T follicular helper cell (primary cell): ENCODE results near the gene RTL10.

ENCODE experiments used
- DNase-seq: peaks from one replicate; pipeline ENCODE4 v3.0.0-alpha.2; 2020; ENCODE audit warnings: low read depth

Gene RTL10

DNA sequence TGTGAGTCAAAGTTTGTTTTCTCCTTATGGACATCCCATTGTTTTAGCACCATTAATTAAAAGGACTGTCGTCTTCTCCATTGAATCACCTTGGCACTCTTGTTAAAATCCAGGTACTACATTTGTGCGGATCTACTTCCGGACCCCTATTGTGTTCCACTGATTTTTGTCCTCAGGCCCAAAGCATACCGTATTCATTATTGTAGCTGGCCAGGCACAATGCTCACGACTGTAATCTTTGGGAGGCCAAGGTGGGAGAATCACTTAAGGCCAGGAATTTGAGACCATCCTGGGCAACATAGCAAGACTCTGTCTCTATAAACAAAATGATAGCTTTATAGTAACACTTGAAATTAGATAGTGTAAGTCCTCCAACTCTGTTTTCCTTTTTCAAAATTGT lies 8.9 kb upstream of the RTL10 start:
- no peak for DNase-seq

DNA sequence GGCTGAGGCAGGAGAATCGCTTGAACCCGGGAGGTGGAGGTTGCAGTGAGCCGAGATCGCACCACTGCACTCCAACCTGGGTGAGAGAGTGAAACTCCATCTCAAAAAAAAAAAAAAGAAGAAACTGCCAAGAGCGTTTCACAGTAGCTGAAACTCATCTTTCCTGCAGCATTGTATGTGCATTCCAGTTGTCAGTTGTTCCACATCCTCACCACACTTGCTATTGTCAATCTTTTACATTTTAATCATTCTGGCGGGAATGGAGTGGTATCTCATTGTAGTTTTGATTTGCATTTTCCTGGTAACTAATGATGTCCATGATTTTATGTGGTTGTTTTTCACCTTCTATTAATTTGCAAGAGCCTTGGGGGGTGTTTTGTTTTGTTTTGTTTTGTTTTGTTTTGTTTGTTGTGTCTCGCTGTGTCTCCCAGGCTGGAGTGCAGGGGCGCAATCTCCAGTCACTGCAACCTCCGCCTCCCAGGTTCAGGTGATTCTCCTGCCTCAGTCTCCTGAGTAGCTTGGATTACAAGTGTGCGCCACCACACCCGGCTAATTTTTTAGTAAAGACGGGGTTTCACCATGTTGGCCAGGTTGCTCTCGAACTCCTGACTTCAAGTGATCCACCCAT lies 8.1 kb upstream of the RTL10 start:
- no peak for DNase-seq

DNA sequence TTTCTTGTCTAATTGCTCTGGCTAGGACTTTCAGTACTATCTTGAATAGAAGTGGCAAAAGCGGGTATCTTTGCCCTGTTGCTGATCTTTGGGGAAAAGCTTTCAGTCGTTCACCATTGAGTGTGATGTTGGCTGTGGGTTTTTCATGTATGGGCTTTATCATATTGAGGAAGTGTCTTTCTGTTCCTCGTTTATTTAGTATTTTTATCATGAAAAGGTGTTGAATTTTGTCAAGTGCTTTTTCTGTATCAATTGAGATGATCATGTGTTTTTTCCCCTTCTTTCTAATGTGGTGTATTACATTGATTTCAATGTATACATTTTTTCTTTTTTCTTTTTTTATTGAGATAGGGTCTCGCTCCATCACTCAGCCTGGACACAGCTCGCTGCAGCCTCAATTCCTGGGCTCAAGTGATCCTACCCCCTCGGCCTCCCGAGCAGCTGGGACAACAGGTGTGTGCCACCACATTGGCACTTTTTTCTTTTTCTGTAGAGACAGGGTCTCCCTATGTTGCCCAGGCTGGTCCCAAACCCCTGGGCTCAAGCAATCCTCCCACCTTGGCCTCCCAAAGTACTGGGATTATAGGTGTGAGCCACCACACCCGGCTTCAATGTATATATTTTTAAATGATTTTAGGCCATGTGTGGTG lies 5.3 kb upstream of the RTL10 start:
- DNase-seq, result no peak

DNA sequence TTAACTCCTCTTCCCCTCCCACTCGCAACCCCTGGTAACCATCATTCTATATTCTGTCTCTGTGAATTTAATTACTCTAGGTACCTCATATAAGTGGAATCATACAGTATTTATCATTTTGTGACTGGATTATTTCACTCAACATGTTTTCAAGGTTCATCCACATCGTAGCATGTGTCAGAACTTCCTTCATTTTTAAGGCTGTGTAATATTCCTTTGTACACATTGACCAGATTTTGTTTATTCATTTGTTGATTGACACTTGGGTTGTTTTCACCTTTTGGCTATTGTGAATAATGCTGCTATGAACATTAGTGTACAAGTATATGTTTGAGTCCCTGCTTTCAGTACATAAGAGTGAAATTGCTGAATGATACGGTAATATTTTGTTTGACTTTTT lies 2.7 kb upstream of the RTL10 start:
- DNase-seq, result no peak

DNA sequence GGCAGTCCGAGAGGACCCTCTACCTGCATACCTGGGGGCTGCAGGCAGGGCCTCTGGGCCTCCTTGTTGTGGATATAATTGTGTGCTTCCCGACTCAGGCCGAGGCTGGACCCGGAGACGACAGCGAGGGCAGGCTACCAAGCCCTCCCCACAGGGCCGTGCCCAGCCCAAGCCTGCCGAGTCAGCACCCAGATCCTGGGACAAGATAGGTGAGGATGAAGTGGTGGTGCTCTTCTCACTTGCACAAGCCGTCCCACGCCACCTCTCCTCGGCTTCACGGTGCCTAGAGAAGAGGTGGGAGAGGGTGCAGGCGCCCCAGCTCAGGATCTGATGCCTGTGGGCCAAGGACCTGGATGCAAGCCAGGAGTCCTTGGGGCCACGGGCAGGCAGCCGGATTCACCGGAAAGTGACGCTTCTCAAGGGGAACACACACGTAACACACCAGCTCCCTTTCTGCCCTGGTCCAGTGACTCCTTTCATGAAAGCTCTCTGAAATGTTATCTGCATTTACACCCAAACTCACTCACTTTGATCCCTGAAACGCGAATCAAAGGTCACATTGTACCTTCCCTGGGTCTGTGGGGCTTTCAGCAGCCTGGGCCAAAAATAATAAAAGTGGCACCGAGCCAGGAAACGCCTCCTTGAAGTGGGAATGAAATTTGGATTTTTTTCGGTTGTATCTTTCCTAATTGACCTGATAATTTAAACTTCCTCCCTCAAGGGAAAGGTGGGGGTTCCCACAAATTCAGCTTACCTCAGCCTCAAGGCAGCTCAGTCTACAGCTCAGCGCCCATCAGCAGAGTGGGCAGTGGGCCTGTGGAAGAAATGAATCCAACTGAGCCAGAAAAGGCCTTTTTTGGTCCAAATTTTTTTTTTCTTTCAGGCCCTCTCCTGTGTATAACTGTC lies 1.1 kb upstream of the RTL10 start:
- DNase-seq, result peak; percentile 23

DNA sequence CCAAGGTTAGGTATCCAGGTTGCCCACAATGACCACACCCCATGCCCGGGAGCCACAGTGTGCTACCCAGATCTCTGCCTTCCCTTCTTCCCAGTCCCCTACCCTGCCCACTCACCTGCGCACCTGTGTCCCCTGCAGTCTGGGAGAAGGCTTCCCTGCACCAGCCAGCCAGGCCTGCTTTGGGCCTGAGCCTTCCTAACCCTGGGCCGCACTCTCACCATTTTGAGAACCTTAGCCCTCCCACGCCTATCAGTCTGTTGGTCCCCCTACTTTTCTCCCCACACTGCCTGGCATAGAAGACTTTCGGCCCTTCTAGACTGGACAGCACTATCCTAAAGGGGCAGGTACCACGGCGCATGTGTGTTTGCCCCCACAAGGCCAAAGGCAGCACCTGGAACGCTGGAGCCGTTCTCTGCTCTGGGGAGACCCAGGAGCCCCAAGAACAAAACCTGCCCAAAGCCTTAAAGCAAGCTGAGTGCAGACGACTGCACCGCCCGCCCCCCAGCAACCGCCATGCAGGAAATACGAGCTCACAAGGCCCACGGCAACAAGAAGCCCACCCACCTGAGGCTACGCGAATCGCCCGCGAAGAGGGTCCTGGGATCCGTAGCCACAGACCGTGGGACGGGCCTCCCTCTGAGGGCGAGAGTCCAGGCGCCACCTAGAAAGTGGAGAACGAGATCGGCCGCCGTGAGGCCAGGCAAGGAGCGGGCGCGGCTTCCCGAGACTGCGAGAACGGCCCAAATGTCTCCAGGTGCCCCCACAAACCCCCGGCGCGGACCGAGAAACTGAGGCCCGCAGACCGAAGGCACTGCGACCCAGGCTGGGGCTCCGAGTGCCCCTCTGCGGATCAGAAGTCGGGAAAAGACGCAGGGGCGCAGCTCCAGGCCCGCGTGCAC lies 546 bp downstream of the RTL10 start:
- no peak for DNase-seq

DNA sequence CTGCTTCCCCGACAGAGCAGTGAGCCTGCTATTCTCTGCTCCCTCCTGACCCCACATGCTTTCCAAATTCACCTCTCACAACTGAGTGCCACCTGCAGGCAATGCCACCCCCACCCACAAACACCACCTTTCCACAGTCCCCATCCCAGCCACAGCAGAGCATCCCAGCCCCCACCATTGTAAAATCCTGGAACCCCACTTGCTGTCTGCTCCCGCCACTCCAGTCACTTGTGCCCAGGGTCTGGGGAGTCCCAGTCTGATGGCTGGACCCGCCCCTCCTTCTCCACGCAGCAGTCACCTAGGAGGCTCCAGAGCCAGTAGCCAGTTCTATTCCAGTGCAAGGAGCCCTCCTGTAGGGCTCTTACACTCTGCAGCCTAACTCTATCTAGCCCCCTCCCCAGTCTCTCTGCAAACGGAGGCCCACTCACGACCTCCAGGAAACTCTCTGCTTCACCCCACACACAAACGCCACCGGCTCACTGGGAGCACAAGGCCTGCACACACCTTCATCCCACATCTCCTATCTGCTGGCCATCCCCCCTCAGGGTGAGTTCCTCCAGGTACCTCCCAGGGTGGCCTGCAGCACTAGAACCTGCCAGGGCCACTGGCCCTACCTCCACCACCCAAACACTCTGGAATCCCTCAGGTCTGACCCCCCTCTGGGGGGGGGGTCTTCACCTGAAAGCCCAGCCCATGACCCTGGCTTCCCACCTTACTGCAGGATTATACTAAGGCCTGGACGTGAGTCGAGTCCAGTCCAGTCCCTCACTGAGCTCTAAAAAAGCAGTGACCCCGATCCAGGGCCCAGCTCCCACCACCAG lies 1.4 kb downstream of the RTL10 start:
- DNase-seq, result no peak

DNA sequence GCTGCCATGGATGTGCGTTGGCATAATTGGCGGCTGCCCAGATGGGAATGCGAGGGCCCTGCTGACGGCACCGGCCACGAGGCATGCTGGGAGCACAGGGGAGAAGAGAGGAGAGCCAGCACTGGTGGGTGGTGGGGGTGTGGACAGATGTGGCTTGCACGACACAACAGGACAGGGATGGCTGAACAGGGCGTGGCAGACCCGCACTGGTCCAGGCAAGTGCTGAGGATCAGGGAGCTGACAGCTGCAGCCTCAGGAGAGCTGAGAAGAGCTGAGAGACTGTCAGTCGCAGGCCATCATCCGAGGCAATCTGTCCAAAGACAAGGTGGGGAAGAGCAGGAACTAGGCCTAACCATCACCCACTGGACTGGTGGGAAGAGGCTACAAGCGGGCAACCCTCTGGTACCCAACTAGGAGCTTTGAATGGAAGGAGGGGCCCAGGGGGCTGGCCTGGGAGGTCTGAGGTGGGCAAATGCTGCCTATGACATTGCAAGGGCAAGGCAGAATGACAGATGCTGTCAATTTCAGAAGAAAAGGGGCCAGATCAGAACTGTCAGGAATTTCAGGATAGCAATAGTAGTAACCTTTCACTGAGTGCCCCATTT lies 2.4 kb downstream of the RTL10 start:
- DNase-seq, result no peak

DNA sequence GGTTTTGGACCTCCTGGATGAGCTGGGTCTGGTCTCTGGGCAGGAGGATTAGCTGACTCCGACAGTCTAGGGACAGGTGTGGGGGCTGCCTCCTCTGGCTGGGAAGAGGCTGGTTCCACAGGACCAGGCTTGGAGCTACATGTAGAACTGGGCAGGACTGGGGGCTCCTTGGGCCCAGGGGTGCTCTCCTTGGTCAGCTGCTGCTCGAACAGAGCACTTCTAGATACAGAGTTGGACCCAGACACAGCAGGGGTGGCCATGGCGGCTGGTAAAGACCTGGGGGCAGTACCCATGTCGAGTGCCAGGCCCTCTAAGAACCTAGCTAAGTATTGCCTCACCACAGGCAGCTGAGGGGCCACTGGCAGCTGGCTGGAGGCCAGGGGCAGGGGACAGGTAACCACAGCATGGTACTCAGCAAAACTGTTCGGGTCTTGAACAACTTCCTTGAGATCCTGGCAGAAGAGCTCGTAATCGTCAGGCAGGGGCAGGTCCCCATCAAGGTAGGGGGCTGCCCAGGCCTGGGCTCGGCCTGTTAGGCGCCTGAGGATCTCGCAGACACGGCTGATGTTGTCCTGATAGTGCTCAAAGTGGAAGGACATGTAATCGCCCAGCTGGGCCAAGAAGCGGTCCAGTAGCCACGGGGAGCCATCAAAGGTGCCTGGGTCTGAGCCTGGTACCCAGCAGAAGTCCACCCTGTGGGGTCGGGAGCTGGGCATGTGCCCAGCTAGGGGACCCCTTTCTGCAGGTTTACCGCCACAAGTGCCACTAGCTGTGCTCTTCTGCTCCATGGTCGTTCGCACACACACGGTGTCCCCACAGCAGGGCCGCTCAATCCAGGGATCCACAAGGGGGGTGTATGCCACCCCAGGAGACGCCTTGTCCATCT lies 3.1 kb downstream of the RTL10 start:
- no peak for DNase-seq

DNA sequence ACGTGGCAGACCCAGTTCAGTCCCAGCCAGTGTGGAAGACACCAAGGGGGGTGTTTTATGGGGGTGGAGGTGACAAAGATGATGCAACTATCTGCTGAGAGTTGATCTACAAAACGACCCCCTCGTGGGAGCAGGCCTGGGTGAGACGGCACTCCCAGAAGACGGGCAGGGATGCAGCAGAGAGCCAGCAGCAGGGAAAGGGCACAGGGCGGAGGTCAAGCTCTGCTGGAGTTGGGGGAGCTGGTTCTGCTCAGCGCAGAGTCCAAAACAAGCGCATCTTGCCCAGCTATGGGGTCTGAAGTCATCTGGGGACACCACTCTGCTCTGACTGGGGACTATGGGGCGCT lies 3.9 kb downstream of the RTL10 start:
- no peak for DNase-seq

DNA sequence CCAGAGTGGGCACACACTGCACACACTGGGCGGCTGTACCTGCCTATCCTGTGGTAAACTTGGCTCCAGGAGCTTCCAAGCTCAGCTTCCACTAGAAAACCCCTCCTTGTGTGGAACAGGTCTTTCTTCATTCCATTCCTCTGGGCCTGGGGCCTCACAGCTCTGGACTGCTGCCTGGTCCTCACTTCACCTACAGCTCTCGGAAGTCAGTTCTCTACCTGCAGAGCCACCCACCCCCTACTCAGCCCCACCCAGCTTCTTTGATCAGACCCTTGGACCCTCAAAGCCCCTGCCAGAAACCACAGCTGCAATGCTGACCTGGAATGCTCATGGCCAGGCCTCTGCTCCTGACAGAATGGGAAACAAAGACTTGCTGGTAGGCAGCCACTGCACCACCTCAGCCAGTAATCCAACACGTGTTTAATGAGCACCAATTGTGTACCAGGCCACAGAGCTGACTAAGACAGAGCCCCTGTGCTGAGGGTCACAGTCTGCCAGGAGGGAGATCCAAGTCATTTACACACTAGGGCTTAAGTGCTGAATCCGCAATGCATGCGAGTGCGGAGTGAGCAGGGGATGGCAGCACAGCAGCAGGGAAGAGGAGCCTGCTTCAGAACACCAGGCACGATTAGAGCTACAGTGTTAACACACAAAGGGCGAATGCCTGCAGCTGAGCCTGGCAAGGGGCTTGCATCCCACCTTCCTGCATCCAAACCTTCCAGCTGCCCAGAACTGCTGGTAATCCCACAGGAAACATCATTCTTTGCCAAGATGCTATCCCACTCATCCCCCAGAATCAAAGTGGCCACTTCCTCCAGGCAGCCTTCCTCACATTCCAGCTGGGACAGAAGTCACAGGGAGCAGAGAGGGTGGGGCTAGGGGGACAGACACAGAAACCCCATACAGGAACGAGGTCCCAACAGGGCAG lies 4.6 kb downstream of the RTL10 start:
- DNase-seq, result no peak

DNA sequence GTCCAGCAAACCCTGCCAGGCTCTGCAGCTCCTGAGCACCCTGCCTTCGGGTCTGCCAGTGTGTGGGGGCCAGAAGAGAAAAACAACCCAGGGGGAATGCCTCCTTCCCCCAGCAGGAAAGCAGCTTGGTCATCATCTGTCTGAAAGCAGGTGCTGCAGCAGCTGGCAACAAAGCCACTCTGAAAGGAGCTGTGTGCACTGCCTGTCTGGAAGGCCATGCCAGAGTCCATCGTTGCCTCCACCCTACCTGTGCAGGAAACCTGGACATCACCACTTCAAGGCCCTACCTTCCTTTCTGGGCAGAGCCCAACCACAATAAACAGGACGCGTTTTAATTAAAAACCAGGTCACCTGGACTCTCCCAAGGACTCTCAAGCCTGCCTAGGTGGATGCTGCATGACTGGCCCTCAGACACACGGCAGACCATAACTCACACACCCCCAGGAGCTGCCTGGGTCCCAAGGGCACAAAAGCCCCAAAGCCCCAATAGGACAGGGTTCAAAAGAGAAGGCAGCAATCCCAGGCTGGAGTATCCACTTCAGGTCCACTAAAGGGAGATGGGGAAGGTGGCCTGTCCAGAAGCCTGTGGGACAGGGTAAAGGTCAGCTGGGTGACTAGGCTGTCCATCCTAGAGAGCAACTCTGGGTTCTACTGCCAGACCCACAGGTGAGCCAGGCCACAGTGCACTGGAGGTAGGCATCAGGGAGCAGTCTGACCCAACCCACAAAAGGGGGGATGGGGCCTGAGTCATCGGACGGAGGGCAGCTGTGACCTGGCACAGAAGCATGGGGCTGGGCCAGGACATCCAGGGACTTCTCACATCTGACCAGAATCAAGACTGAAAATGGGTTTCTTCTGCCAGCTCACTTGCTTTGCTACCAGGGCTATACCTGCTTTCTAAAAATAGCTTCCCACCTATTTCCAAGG lies 6.1 kb downstream of the RTL10 start:
- DNase-seq, result no peak

DNA sequence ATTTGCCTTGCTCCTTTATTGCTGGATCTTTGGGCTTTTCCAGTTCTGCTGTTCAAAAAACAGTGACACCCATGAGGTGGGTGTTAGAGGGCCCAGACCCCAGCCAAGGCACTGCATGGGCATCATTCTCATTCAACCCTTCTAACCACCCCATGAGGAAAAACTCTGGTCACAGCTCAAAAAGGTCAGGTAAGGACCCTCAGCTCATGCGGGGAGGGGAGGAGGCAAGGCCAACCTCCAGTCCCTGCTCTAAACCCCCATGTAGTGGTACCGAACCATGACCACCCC lies 7.4 kb downstream of the RTL10 start:
- no peak for DNase-seq

DNA sequence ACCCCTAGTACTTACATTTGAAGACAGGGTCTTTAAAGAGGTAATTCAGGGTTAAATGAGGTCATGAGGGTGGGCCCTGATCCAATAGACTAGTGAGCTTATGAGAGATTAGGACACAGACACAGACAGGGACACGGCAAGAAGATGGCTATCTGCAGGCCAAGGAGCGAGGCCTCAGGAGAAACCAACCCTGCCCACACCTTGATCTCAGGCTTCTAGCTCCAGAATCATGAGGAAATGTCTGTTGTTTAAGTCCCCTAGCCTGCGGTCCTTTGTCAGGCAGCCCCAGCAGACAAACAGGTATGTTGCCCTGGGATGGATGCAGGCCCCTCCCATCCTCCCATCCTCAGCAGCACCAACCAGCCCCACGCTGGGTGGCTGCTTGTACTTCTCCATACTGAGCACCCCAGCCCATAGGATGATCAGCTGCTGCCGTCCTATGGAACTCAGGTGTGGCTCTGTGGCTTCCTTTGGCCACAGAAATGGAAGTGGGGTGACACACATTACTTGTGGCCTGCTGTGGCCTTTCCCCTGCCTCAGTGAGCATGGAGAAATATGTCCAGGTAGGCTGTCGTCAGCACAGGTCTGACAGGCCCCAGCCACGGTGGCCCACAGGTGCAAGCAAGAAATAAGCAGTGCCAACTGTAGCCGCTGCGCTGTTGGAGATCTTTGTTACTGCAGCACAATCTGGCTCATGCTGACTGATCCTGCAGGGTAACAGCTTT lies 7.9 kb downstream of the RTL10 start:
- no peak for DNase-seq

DNA sequence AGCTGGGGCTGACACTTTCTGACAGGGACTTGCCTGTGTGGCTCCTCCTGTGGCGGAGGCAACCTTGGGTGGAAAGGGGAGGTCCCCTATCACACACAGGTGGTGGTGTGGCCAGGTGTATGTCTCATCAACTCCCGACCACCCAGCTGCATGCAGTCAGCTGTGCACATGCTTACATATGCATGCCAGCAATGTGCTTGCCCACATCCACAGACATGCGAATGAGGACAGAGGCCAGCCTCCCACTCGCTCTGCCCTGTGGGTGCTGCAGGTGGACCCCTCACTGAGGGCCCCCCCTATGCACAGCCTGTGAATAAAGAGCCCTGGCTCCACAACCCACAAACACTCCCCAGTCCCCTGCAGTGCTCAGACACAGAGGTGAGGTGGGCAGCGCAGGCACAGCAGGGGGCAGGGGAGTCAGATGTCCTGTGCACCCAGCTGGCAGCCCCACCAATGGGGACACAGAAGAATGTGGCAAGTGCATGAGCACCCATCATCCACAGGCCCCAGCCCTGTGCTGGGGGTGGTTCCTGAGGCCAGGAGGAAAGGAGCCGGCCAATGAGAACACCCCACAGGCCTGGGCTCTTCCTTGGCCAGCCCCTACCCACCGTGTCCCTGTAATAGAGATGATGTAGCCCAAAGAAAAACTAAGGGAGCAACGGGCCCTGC lies 9.5 kb downstream of the RTL10 start:
- no peak for DNase-seq

DNA sequence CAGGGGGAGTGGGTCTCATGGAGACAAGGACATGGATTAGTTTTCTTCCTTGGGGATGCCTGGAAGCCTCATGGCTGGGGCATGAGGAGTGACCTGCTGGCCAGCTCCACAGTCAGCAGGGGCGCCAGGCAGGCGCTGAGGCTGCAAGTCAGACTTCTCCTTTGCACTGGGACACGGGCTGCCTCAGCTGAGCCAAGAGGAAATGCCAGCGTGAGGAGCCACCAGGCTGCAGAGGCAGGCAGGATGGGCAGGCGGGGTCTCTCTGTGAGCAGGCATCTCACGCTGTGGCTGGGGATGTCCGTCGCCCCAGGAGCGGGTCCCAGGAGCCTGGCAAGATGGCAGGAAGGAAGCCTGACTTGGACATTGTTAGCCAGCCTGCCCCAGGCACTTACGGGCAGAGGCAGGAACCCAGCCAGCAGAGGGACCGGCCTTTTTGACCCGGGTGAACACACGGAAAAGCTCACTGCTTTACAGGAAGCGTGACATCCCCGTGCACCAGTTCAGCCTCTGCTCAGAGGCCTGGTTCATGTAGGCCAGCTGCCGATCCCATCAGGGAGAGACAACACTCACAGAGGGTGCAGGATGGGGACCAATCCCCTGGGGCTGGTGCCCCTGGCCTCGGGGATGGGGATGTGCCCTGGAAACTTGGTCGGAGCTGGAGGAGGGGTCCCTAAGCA lies 10.2 kb downstream of the RTL10 start:
- no peak for DNase-seq
